Measurements from ENCODE around the gene PCGF6.
A peak's percentile ranks its signal among the peaks of the same experiment; 100 is the strongest.
"Not testable (repeated sequence)": the region's sequence is repeated elsewhere in the genome, so short reads cannot be mapped to it uniquely, and the experiment has no call there.

PCGF6 gene

DNA sequence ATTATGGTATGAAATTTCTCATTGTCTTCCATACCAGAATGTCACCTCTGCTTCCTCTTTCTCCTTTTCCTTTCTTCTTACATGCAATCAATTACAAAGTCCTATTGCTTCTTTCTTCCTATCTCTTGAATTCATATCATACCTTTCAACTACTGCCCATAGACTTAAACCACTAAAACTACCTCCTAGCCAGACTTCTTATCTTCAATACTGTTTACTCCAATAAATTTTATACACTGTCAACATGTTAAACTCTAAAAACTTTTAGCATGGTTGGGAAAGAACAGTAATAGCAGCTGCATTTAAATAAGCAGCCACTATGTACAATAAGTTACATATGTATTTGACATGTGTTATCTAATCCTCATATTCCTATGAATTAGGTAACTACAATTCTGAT, 34.9 kb downstream of the PCGF6 start:
- no peak for DNase-seq (ENCODE audit: low read depth in 2 of 2)

DNA sequence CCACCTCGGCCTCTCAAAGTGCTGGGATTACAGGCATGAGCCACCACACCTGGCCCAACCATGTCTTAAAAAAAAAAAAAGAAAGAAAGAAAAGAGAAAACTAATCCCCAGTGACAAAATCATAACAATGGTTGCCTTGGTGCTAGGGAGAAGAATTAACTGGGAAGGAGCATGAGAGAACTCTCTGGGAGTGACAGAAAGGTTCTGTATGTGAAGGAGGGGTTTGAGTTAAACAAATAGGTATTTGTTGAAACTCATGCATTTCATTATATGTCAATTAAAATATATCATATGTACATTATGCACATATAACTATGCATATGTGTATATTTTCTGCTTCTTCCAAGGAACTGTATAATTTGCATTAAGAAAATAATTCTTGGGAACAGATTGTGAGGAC, 40.7 kb downstream of the PCGF6 start:
- DNase-seq (ENCODE audit: low read depth in 2 of 2): no peak

DNA sequence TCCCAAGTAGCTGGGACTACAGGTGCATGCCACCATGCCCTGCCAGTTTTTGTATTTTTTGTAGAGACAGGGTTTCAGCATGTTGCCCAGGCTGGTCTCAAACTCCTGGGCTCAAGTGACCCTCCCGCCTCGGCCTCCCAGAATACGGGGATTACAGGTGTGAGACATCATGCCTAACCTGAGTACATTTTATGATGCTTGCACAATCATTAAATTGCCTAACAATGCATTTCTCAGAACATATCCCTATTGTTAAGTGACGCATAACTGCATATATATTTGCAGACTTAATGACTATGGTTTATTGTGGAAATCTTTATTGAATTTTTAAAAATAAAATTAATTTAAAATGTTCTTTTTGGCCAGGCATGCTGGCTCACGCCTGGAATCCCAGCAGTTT, 43.3 kb downstream of the PCGF6 start:
- DNase-seq (ENCODE audit: low read depth in 2 of 2): no peak

DNA sequence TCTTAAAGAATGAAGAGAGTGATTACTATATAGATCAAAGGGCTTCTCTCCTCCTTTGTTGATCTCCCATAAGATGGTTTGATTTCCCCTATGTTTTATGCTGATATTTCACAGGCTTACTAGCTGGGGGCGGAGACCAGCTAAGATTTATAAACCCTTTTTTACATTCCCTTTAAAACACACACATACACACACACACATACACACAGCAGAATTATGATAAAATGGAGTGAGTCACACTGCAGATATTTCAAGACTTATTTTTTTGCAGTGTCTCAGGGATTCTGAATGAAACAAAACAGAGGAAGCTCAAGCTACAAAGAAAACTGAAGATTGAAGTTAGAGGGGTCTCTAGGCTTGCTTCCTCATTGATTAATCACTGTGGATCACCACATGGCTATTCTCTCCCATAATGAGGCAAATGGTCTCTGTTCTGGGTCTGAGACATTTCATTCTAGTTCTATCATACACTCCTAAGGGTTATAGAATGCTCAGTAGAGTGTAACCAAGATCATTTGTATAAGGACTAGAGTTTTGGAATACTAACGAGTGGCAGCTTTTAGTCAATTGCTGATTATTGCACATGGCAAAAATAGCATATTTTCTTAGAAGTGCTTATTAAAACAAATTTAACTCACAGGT, 55.4 kb downstream of the PCGF6 start:
- DNase-seq (ENCODE audit: low read depth in 2 of 2): peak; percentile 51 to 54

DNA sequence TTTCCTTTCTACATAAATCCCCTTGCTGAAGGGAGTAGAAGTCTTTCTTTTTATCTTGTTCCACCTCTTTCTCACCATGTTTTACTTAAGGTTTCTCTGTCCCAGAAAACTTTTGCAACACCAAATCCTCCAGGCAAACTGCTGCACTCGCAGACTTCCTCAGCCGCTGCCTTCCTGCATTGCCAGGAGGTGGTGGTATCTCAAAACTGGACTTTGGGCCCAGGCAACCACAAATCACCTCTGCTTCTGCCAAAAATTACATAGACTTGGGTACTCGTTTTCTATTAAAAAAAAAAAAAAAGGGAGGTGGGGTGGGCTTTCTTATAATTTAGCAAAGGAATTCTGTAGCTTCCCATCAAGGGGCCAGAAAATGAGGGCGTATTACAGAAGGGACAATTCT, 59.4 kb downstream of the PCGF6 start:
- DNase-seq (ENCODE audit: low read depth in 2 of 2): no peak

DNA sequence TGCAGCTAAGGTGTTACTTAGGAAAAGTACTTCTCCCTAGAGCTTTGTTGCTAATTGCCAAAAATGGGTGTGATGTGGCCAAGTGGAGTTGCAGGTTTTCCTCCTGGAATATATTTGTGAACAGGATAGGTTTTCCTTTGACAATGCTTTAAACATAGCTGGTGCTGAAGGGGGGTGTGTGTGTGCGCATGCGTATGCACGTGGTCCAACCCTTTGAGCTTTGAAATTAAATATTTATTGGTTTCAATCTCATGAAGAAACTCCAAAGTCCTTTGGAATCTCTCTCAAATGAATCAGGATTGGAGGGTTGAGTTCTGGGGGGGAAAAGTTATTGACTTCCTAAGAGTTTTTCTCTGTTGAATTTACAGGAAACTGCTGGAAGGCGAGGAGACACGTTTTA, 62.9 kb downstream of the PCGF6 start:
- no peak for DNase-seq (ENCODE audit: low read depth in 2 of 2)

DNA sequence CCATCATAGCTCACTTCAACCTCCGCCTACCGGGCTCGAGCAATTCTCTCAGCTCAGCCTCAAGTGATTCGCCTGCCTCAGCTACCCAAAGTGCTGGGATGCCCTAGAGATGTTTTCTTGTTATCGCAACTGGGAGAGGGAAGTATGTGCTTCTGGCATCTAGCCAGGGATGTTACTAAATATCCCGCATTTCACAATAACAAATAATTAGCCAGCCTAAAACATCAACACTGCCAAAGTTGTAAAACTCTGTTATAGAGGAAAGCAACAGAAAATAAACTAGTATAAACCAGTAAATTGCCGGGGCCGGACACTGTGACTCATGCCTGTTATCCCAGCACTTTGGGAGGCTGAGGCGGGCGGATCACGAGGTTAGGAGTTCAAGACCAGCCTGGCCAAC, 66.8 kb downstream of the PCGF6 start:
- DNase-seq (ENCODE audit: low read depth in 2 of 2): no peak

DNA sequence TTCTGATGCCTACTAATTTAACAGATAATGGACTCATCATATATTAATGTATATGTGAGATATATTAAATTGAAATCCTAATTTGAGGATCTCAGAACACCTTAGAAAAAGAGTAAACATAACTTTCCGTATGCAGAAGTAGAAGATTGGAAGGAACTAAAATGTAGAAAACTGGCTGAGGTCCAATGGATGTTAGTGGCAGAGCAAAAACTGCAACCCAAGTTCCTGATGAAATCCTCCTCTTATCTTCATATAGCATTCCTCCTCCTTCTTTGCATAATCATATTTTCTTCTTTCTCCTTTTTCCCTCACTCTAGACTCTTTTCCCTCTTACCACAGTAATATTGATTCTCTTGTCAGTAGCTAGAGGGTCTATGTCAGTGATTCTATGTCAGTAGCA, 68.0 kb downstream of the PCGF6 start:
- DNase-seq (ENCODE audit: low read depth in 2 of 2): no peak

DNA sequence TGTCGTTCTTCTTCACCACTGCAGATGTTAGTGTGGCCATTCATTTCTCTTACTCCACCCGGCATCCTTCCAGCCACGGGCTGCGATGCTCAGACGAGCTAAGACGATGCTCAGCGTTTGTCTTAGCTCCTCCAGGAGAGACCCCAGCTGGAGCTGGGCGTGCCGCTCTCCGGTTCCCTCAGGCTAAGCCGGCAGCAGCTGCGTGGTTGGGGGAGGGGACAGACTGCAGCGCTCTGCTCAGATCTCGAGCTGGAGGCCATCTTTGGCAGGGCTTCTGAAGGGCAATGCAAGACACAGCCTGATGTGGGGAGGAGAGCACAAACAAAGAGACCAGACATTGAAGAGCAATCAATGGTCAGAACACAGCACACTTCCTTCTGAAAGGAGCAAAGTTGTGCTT, 69.2 kb downstream of the PCGF6 start:
- no peak for DNase-seq (ENCODE audit: low read depth in 2 of 2)

DNA sequence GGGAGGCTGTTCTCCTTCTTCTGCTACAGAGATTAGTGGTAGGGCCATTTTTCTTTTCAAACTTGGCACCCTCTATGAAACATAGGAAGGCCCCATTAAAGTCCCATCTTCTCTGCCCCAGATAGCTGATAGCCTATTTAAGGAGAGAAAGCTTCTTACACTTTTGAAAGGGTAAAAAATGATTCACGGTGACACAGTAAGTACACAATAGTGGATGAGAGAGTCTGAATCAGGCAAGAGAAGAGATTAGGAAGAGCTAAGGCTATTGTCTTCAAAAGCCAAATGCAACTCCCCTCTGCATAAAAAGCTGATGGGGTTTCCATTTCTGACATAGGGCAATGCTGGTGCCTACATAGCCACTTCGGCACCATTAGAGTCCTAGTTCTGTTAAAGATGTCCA, 70.4 kb downstream of the PCGF6 start:
- DNase-seq (ENCODE audit: low read depth in 2 of 2): no peak

DNA sequence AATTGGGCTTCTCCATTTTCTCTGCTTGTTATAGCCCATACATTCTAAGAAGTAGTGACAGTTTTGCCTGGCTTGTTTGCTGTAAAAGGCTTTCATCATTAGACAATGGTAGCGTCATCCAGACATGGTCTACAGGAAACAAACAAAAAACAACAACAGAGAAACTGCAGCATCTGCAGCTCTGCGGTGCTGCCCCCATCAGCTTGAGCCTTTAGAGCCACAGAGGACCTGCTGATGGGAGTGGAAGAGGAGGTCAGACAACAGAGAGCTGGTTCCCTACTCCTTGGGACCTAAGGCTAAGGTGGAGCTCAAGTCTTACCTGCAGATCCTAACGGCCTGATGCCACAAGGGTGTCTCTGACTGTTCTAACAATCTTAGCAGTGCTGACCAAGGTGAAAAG, 70.9 kb downstream of the PCGF6 start:
- DNase-seq (ENCODE audit: low read depth in 2 of 2): no peak

DNA sequence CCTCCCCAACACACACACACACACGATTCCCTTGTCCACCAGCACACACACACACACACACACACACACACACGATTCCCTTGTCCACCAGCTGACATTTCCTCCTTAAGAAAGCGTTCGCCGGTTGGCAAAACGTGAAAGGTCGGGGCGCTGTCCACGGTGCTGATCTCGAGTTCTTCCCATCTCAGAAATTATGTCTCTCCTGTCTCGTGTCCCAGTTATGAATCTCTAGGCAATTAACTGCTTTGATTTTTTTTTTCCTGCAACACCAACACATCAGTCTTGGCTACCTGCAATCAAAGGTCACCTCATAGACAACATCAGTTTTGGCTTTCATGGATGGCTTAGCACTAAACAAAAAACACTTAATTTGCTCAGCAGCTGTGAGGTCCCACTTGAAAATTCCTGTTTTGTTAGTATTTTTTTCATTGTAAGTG, 72.1 kb downstream of the PCGF6 start:
- DNase-seq (ENCODE audit: low read depth in 2 of 2): peak in 1 of 2 experiments; percentile 20

DNA sequence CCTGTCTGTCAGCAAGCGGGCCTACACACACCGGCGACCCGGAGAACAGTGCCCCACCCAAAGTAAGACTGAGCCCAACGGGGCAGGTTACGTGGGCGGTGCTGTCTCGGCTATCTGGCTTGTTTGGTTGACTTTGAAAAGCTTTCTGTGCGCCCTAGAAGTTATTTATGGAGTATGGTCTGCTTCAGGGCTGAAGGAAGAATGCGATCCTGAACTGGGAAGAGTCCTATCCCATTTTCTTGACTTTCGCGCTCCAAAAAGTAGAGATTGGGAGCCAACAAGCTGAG, 72.5 kb downstream of the PCGF6 start:
- no peak for DNase-seq (ENCODE audit: low read depth in 2 of 2)

DNA sequence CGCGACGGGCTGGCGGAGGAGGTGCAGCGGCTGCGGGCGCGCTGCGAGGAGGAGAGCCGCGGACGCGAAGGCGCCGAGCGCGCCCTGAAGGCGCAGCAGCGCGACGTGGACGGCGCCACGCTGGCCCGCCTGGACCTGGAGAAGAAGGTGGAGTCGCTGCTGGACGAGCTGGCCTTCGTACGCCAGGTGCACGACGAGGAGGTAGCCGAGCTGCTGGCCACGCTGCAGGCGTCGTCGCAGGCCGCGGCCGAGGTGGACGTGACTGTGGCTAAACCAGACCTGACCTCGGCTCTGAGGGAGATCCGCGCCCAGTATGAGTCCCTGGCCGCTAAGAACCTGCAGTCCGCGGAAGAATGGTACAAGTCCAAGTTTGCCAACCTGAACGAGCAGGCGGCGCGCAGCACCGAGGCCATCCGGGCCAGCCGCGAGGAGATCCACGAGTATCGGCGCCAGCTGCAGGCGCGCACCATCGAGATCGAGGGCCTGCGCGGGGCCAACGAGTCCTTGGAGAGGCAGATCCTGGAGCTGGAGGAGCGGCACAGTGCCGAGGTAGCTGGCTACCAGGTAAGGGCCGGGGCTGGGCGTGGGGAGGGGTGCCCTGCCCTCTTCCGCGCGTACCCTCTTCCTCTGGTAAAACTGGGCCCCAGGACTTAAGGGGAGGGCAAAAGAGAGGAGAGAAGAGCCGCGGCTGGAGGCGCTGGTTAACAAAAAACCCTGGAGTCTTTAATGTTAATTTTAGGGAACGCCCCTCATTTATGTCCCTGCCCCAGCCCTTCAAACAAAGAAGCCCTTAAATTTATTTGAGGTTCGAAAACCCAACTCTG, 73.0 kb downstream of the PCGF6 start:
- no peak for DNase-seq (ENCODE audit: low read depth in 2 of 2)

DNA sequence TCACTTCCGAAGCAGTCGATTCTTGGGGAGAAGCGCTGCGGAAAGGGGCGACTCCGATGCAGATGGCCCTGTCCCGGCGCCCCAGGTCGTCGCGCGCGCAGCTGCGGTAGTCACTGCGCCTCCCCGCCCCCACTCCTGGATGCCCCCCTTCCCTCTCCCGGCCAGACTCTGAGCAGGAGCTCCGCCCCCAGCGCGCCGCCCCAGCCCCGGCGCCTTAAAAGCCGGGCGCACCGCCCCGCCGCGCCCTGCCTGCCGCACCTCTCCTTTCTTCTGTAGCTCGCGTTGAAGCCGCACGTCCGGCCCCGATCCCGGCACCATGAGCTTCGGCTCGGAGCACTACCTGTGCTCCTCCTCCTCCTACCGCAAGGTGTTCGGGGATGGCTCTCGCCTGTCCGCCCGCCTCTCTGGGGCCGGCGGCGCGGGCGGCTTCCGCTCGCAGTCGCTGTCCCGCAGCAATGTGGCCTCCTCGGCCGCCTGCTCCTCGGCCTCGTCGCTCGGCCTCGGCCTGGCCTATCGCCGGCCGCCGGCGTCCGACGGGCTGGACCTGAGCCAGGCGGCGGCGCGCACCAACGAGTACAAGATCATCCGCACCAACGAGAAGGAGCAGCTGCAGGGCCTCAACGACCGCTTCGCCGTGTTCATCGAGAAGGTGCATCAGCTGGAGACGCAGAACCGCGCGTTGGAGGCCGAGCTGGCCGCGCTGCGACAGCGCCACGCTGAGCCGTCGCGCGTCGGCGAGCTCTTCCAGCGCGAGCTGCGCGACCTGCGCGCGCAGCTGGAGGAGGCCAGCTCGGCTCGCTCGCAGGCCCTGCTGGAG, 73.8 kb downstream of the PCGF6 start, which contains the start of gene INA:
Gene INA, plus strand, starts transcription at position 243 of the 817 bp plus-strand sequence. Its CDS starts 74 bp downstream, at position 317.
- DNase-seq (ENCODE audit: low read depth in 2 of 2): peak in 1 of 2 experiments; percentile 13

DNA sequence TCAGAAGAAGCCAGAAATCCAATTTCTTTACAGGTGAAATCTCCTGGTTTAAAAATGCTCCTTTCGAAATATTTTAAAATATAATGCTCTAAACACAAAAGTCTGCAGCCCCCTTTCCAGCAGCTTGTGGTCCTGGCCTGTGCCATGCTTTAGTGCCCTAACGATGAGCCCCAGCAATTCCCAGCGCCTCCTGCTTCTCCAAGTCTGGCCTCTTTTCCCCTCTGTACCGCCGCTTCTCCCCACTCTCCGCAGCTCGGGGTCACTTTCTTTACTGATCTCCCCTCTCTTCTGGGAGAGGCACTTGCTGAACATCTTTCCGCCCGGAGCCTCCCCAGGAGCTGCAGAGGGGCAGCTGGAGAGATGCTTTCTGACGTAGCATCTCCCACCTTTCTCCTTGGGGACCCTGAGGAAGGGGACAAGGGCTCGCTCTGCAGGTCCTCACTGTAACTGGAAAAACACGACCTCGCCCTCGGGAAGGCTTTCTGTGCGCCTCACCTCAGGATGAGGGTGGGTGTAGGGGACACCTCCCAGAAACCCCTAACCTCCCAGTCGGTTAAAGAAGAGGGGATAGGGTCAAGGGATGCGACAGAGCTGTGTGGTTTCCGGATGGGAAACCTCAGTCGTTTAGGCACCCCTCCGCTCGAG, 74.6 kb downstream of the PCGF6 start:
- no peak for DNase-seq (ENCODE audit: low read depth in 2 of 2)

DNA sequence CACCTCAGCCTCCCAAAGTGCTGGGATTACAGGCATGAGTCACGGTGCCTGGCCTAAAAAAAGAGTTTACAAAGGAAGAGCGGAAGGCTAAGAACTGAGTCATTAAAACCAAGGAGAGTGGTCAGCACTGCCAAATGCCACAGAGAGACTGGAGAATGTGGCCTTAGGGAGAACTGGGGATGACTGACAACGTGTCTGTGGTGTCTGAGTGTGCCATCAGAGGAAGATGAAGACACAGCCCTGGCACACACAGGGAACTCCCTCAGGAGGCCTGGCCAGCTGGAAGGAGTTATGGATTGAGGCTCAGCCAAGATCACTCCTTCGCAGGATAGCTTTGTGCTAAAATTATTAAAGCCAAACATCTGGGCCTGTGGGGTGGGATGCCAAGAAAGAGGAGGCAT, 77.9 kb downstream of the PCGF6 start:
- peak; percentile 91 to 93 for DNase-seq (ENCODE audit: low read depth in 2 of 2)

DNA sequence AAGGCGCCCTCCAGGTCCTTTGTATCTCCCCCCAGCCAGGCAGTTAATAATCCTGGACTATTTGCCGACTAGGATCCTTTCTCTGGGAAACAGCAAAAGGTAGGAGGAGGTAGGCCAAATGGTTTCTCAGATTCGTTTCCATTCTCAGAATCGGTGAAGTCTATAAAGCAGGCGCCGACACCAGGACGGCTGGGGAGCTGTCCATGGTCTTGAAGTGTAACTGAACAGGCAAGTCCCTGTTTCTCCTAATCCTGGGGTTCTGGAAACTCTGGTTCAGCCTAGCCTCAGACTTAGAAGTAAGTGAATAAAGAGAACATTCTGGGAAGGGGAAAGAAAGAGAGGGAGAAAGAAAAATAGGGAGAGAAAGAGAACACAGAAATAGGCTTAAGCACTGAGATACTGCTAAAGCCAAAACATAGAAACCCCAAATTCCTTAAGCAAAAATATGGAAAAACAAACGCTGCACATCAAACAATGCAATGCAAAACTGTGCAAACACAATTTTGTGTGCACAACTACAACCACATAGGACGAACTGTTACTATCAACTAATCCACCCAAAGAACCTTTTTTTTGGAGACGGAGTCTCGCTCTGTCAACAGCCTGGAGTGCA, 85.1 kb downstream of the PCGF6 start:
- peak; percentile 36 to 40 for DNase-seq (ENCODE audit: low read depth in 2 of 2)

DNA sequence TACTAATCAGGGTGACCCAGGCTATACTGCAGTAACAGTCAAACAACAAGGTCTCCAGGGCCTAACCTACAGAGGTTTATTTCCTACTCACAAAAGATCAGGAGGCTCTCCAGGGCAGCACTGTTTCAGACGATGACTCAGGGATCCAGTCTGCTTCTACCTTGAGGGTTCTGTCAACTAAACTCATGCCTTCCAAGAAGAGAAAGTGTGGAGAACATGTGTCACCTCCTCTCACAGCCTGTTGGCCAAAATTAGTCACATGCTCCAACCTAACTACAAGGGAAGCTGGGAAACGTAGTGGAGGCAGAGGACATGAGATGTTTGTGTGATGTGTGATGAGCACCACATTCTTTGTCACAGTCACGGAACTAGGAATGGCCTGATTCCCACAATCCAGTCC, 88.7 kb downstream of the PCGF6 start:
- no peak for DNase-seq (ENCODE audit: low read depth in 2 of 2)

DNA sequence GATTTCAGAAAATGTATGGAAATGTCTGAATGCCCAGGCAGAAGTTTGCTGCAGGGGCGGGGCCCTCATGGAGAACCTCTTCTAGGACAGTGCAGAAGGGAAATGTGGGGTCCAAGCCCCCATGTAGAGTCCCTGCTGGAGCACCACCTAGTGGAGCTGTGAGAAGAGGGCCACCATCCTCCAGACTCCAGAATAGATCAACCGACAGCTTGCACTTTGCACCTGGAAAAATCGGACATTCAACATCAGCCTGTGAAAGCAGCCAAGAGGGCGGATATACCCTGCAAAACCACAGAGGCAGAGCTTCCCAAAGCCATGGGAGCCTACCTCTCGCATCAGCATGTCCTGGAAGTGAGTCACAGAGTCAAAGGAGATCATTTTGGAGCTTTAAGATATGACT, 91.0 kb downstream of the PCGF6 start:
- no peak for DNase-seq (ENCODE audit: low read depth in 2 of 2)

DNA sequence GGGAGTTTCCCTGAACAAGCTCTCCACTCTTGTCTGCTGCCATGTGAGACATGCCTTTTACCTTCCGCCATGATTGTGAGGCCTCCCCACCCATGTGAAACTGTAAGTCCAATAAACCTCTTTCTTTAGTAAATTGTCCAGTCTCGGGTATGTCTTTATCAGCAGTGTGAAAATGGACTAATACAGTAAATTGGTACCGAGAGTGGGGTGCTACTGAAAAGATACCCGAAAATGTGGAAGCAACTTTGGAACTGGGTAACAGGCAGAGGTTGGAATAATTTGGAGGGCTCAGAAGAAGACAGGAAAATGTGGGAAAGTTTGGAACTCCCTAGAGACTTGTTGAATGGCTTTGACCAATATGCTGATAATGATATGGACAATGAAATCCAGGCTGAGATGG, 92.0 kb downstream of the PCGF6 start:
- not testable (repeated sequence) for DNase-seq (ENCODE audit: low read depth in 2 of 2)

DNA sequence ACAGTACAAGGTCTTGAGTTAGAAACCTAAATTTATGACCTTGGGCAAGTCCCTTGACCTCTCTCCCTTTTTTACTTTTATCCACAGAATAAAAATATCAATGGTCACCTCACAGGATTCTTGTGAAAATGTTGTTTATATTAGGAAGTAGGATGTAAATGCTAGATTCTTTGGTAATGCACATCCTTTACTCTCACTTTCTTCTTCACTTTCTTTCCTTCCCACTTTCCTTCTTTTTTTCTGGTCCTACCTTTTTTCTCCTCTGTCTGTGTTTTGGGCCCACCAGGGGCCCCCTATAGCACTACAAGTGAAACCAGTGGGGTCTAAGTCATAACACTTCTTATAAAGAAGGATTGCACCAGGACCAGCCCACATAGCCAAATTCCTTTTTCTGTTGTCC, 93.1 kb downstream of the PCGF6 start:
- no peak for DNase-seq (ENCODE audit: low read depth in 2 of 2)

Measured in fibroblast of skin of left quadriceps (primary cell).